OCI-LY1 (cell line): ENCODE data around the gene ATP6V0A1.

ENCODE experiments used
- H2AFZ ChIP-seq: fragments of 200-600 bp; sonication (generic), shearing (Covaris generic); 2 replicates; pipeline ENCODE4 v1.6.0; 2014; ENCODE audit warnings: antibody characterized with exemption, mild to moderate bottlenecking, low read length
- H3F3A ChIP-seq: fragments of 200-600 bp; sonication (generic), shearing (Covaris generic); 2 replicates; pipeline ENCODE4 v1.6.0; 2014; ENCODE audit warnings: mild to moderate bottlenecking, antibody characterized with exemption, low read length, moderate library complexity; ENCODE audit not compliant: insufficient read depth
- H3K27ac ChIP-seq: fragments of 200-600 bp; sonication (generic); 2 replicates; pipeline ENCODE4 v1.5.1; 2014; ENCODE audit warnings: low read length, mixed run types, mild to moderate bottlenecking, low read depth; ENCODE audit not compliant: poor library complexity, severe bottlenecking
- H3K27me3 ChIP-seq: fragments of 200-600 bp; sonication (generic); 2 replicates; pipeline ENCODE4 v1.6.0; 2014; ENCODE audit warnings: antibody characterized with exemption, mild to moderate bottlenecking, low read length, moderate library complexity; ENCODE audit not compliant: insufficient read depth
- H3K36me3 ChIP-seq: fragments of 200-600 bp; sonication (generic); 2 replicates; pipeline ENCODE4 v1.6.1; 2014; ENCODE audit warnings: mild to moderate bottlenecking, antibody characterized with exemption, low read length, moderate library complexity, mixed read lengths; ENCODE audit not compliant: insufficient read depth
- H3K4me1 ChIP-seq: fragments of 200-600 bp; sonication (generic); 2 replicates; pipeline ENCODE4 v1.5.1; 2014; ENCODE audit warnings: mild to moderate bottlenecking, low read length, moderate library complexity; ENCODE audit not compliant: insufficient read depth, severe bottlenecking
- H3K4me2 ChIP-seq: fragments of 200-600 bp; sonication (generic), shearing (Covaris generic); 2 replicates; pipeline ENCODE4 v1.6.1; 2014; ENCODE audit warnings: low read length
- H3K4me3 ChIP-seq: fragments of 200-600 bp; sonication (generic); 2 replicates; pipeline ENCODE4 v1.5.1; 2014; ENCODE audit warnings: low read length, low read depth, mild to moderate bottlenecking, mixed read lengths; ENCODE audit not compliant: poor library complexity, severe bottlenecking
- H3K79me2 ChIP-seq: fragments of 200-600 bp; shearing (Covaris generic); 2 replicates; pipeline ENCODE4 v1.6.1; 2016; ENCODE audit warnings: mixed run types, low read length, mixed read lengths; ENCODE audit not compliant: insufficient read depth
- H3K9ac ChIP-seq: fragments of 200-600 bp; sonication (generic), shearing (Covaris generic); 2 replicates; pipeline ENCODE4 v1.6.1; 2014; ENCODE audit warnings: mild to moderate bottlenecking, low read length, mixed read lengths
- H3K9me2 ChIP-seq: fragments of 200-600 bp; sonication (generic), shearing (Covaris generic); 2 replicates; pipeline ENCODE4 v1.6.1; 2014; ENCODE audit warnings: low read depth, mild to moderate bottlenecking, low read length, mixed read lengths
- H3K9me3 ChIP-seq: fragments of 200-600 bp; shearing (Covaris generic); 2 replicates; pipeline ENCODE4 v1.6.1; 2014; ENCODE audit warnings: low read length, mixed read lengths
- H4K20me1 ChIP-seq: fragments of 200-600 bp; sonication (generic), shearing (Covaris generic); 2 replicates; pipeline ENCODE4 v1.6.0; 2016; ENCODE audit warnings: mild to moderate bottlenecking, low read length; ENCODE audit not compliant: insufficient read depth
- CTCF ChIP-seq: fragments of 200-600 bp; sonication (generic), shearing (Covaris generic); IDR thresholded peaks from 2 replicates; pipeline ENCODE4 v1.5.1; 2017; ENCODE audit warnings: mild to moderate bottlenecking, antibody characterized with exemption, low read length, moderate library complexity, mixed read lengths
- EZH2 ChIP-seq: fragments of 200-600 bp; sonication (generic), shearing (Covaris generic); IDR thresholded peaks from 2 replicates; pipeline ENCODE4 v1.8.0; 2017; ENCODE audit warnings: borderline replicate concordance, mixed run types, mild to moderate bottlenecking, antibody characterized with exemption, low read length, moderate library complexity, mixed read lengths

ATP6V0A1 gene

GRCh38 chr17:42498828-42499227 lies 40.1 kb downstream of the ATP6V0A1 start:
- Histone ChIP-seq H3K9me2 (no peaks in the 10 kb centered on the region), H3K27me3 (no peaks in the 10 kb centered on the region), H3K79me2 (no peaks in the 10 kb centered on the region), H3K4me2 (no peak overlapping the region), H2AFZ (no peak overlapping the region), H4K20me1 (no peaks in the 10 kb centered on the region), H3F3A (no peaks in the 10 kb centered on the region), H3K4me1 (peaks cover 26% of the 10 kb centered on the region), H3K9ac (no peak overlapping the region), H3K9me3 (no peaks in the 10 kb centered on the region), H3K36me3 (peaks cover 53% of the 10 kb centered on the region), H3K4me3 (no peak overlapping the region), H3K27ac (no peak overlapping the region)
- no peak for TF ChIP-seq EZH2
- no peak for TF ChIP-seq CTCF

GRCh38 chr17:42502091-42502490 lies 43.4 kb downstream of the ATP6V0A1 start:
- H3K79me2 ChIP-seq: no peaks in the 10 kb centered on the region
- H3K4me1 ChIP-seq: peaks cover 8% of the 10 kb centered on the region
- H4K20me1 ChIP-seq: no peaks in the 10 kb centered on the region
- TF ChIP-seq CTCF (no peak), EZH2 (no peak)
- no peaks in the 10 kb centered on the region for H3K9me3 ChIP-seq
- peaks cover 37% of the 10 kb centered on the region for H3K36me3 ChIP-seq
- H3K4me3 ChIP-seq: no peak overlapping the region
- no peak overlapping the region for H3K27ac ChIP-seq
- H3F3A ChIP-seq: no peaks in the 10 kb centered on the region
- H3K9me2 ChIP-seq: no peaks in the 10 kb centered on the region
- H3K9ac ChIP-seq: no peak overlapping the region
- no peaks in the 10 kb centered on the region for H3K27me3 ChIP-seq
- H3K4me2 ChIP-seq: no peak overlapping the region; the same call in 1 of the 2 replicates
- H2AFZ ChIP-seq: no peak overlapping the region

- Histone ChIP-seq H3K27ac (no peak overlapping the region), H3K4me3 (no peak overlapping the region), H3K9ac (no peak overlapping the region), H2AFZ (no peak overlapping the region), H3K9me3 (no peaks in the 10 kb centered on the region), H3K4me1 (peaks cover 8% of the 10 kb centered on the region), H4K20me1 (no peaks in the 10 kb centered on the region), H3K27me3 (no peaks in the 10 kb centered on the region), H3K36me3 (peaks cover 37% of the 10 kb centered on the region), H3F3A (no peaks in the 10 kb centered on the region), H3K4me2 (no peak overlapping the region), H3K9me2 (no peaks in the 10 kb centered on the region), H3K79me2 (no peaks in the 10 kb centered on the region)
- TF ChIP-seq EZH2: no peak
- no peak for TF ChIP-seq CTCF
These were observed 44.2 kb downstream of the ATP6V0A1 start for GRCh38 chr17:42502926-42503325.
